Measurements from ENCODE around the gene SYCP2.

DNA sequence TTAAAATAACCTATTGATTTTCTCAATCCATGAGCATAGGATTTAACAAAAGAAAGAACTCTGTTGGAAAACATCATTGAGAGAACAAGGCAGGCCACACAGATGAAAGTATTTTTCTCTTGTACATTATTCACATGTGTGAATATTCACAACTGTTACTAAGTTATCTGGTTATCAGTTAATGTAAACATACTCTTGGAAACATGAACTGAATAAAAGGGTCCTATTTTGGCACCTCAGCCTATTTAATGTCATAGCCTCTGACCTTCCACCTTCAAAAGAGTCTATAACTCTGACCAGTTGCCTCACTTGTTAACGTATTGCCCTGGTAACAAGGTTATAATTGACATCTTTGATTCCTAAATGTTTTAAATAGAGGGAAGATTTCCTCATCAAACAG is 8.1 kb downstream of the SYCP2 start:
- TF ChIP-seq, protein P1, sequence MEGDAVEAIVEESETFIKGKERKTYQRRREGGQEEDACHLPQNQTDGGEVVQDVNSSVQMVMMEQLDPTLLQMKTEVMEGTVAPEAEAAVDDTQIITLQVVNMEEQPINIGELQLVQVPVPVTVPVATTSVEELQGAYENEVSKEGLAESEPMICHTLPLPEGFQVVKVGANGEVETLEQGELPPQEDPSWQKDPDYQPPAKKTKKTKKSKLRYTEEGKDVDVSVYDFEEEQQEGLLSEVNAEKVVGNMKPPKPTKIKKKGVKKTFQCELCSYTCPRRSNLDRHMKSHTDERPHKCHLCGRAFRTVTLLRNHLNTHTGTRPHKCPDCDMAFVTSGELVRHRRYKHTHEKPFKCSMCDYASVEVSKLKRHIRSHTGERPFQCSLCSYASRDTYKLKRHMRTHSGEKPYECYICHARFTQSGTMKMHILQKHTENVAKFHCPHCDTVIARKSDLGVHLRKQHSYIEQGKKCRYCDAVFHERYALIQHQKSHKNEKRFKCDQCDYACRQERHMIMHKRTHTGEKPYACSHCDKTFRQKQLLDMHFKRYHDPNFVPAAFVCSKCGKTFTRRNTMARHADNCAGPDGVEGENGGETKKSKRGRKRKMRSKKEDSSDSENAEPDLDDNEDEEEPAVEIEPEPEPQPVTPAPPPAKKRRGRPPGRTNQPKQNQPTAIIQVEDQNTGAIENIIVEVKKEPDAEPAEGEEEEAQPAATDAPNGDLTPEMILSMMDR (IDR thresholded peaks at IDR 0.05): no peak
- TF ChIP-seq POLR2A (IDR thresholded peaks at IDR 0.05): no peak

All from heart left ventricle (tissue), 13 donors.